Osteoblast (primary cell): ENCODE measurements around the gene SLC9A2. TPM values are rescaled to one million over a fixed set of nuclear protein-coding genes. Genes with fewer than 3 reads are reported as not detected.

ENCODE experiments used
- DNase-seq: peaks from one replicate; pipeline ENCODE4 v3.0.0; 2011; ENCODE audit warnings: low spot score, mixed read lengths; ENCODE audit not compliant: insufficient read length; ENCODE audit errors: missing footprints
- H2AFZ ChIP-seq: 2 replicates; pipeline ENCODE4 v1.6.0; 2011; ENCODE audit warnings: mild to moderate bottlenecking, low read length
- H3K27ac ChIP-seq: 2 replicates; pipeline ENCODE4 v1.5.1; 2011; ENCODE audit warnings: mild to moderate bottlenecking, low read depth, low read length, moderate library complexity
- H3K27me3 ChIP-seq: 2 replicates; pipeline ENCODE4 v1.6.0; 2012; ENCODE audit warnings: mild to moderate bottlenecking, control low read depth, inconsistent platforms, low read length, moderate library complexity; ENCODE audit not compliant: insufficient read depth
- H3K36me3 ChIP-seq: 2 replicates; pipeline ENCODE4 v1.5.1; 2011; ENCODE audit warnings: mild to moderate bottlenecking, low read length, control low read depth, moderate library complexity; ENCODE audit not compliant: insufficient read depth
- H3K4me1 ChIP-seq: 2 replicates; pipeline ENCODE4 v1.5.1; 2011; ENCODE audit warnings: mild to moderate bottlenecking, low read length, control low read depth, moderate library complexity; ENCODE audit not compliant: insufficient read depth
- H3K4me2 ChIP-seq: 2 replicates; pipeline ENCODE4 v1.6.0; 2011; ENCODE audit warnings: mild to moderate bottlenecking, low read length; ENCODE audit not compliant: insufficient read depth
- H3K4me3 ChIP-seq: fragments of 200-600 bp; sonication (generic); 3 replicates; pipeline ENCODE4 v1.5.1; 2012; ENCODE audit warnings: mild to moderate bottlenecking, low read length, inconsistent platforms; ENCODE audit not compliant: insufficient read depth
- H3K79me2 ChIP-seq: 2 replicates; pipeline ENCODE4 v1.6.0; 2012; ENCODE audit warnings: mild to moderate bottlenecking, low read length, control low read depth, inconsistent platforms; ENCODE audit not compliant: insufficient read depth
- H3K9me3 ChIP-seq: 2 replicates; pipeline ENCODE4 v1.5.1; 2011; ENCODE audit warnings: low read depth, low read length, control low read depth
- H4K20me1 ChIP-seq: 2 replicates; pipeline ENCODE4 v1.6.0; 2012; ENCODE audit warnings: mild to moderate bottlenecking, low read length, control low read depth; ENCODE audit not compliant: insufficient read depth
- total RNA-seq: library from RNA; depleted of rRNA; stranded (reverse); fragments of >200 nt; gene quantifications from 2 replicates; pipeline ENCODE4 v1.2.3, GENCODE V29; 2012
- TF ChIP-seq, protein P1 (sequence below): IDR thresholded peaks from 2 replicates; pipeline ENCODE4 v1.5.1; 2011; ENCODE audit warnings: mild to moderate bottlenecking, low read depth, low read length, moderate library complexity; ENCODE audit errors: extremely low read depth

SLC9A2 gene
- total RNA-seq, 1 donor = under 0.01 TPM

DNA sequence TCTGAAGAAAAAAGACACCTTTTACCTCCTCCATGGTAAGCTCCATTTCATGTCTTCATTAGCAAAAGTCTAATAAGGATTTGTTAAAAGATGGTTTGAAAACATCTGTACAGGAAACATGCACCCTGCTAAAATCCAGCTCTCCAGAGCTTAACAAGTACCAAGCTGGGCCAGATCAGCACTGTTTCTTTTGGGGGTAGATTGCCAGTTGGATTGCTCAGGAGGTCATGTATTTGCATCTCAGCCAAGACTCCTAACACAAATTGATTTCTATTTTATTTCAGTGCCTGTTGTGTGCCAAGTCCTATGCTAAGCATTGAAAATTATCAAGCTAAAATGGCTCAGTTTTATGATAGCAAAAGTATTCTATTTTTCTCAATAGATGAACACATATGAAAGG, 139.1 kb downstream of the SLC9A2 start:
- no peak overlapping the region for H3K27ac ChIP-seq
- no peaks in the 10 kb centered on the region for H4K20me1 ChIP-seq
- no peaks in the 10 kb centered on the region for H3K4me1 ChIP-seq
- H2AFZ ChIP-seq = no peak overlapping the region
- H3K9me3 ChIP-seq = no peaks in the 10 kb centered on the region
- H3K4me2 ChIP-seq = no peak overlapping the region
- H3K4me3 ChIP-seq = no peak overlapping the region
- TF ChIP-seq, protein P1, sequence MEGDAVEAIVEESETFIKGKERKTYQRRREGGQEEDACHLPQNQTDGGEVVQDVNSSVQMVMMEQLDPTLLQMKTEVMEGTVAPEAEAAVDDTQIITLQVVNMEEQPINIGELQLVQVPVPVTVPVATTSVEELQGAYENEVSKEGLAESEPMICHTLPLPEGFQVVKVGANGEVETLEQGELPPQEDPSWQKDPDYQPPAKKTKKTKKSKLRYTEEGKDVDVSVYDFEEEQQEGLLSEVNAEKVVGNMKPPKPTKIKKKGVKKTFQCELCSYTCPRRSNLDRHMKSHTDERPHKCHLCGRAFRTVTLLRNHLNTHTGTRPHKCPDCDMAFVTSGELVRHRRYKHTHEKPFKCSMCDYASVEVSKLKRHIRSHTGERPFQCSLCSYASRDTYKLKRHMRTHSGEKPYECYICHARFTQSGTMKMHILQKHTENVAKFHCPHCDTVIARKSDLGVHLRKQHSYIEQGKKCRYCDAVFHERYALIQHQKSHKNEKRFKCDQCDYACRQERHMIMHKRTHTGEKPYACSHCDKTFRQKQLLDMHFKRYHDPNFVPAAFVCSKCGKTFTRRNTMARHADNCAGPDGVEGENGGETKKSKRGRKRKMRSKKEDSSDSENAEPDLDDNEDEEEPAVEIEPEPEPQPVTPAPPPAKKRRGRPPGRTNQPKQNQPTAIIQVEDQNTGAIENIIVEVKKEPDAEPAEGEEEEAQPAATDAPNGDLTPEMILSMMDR = no peak
- DNase-seq = no peak
- H3K36me3 ChIP-seq = no peaks in the 10 kb centered on the region
- no peaks in the 10 kb centered on the region for H3K27me3 ChIP-seq
- H3K79me2 ChIP-seq = no peaks in the 10 kb centered on the region

Other genes with a start within 250 kb of the SLC9A2 start
- gene IL18RAP, start 196.4 kb upstream of the SLC9A2 start, total RNA-seq = not detected in 2 replicates
- gene SLC9A4, start 146.3 kb upstream of the SLC9A2 start, total RNA-seq = not detected in 2 replicates
- 1.4 and 2.7 TPM in 2 replicates for gene TMEM182, start 142.5 kb downstream of the SLC9A2 start, total RNA-seq